ENCODE results near the gene SRGN. TPM values are rescaled to one million over a fixed set of nuclear protein-coding genes. Genes with fewer than 3 reads are reported as not detected.
A peak's percentile ranks its signal among the peaks of the same experiment; 100 is the strongest.

Gene SRGN
- total and polyA plus RNA-seq, 2 of the 8 experiments (the other 6 are each of a cell fraction or from before 2014, with no cell fraction given), result 0.06 TPM; not detected in 1

- no peak for TF ChIP-seq CHD7 (IDR thresholded peaks at IDR 0.05; ENCODE audit: insufficient replicate concordance, low read length)
- no peak for TF ChIP-seq CHD1 (IDR thresholded peaks at IDR 0.05; ENCODE audit: low read depth, low read length)
- no peak for TF ChIP-seq RFX5 (IDR thresholded peaks at IDR 0.05; ENCODE audit: borderline replicate concordance, low read depth, low read length)
- no peak for TF ChIP-seq ZNF274 (IDR thresholded peaks at IDR 0.05; ENCODE audit: borderline replicate concordance, extremely low read depth, low read length)
- no peak for TF ChIP-seq FOSL1 (IDR thresholded peaks at IDR 0.05; ENCODE audit: insufficient read depth, low read depth, low read length)
- TF ChIP-seq SIN3A (conservative IDR thresholded peaks at IDR 0.05 in 1 of 2, IDR thresholded peaks at IDR 0.05 in 1 of 2; ENCODE audit: low read depth in 1 of 2, low read length in 2 of 2), result 0 out of 4 replicates have a peak, but pooled peaks of 1 of the 2 experiments have one; percentile 0
- no peak for TF ChIP-seq GABPA (IDR thresholded peaks at IDR 0.05; ENCODE audit: borderline replicate concordance, insufficient read depth, low read length)
- TF ChIP-seq POU5F1 (IDR thresholded peaks at IDR 0.05; ENCODE audit: low read depth, low read length), result no peak
- TF ChIP-seq USF2 (IDR thresholded peaks at IDR 0.05; ENCODE audit: low read length), result no peak
Measured at GRCh38 chr10:69124563-69125268, 36.8 kb downstream of the SRGN start (continued).
